Measurements from ENCODE around the gene PUM2. TPM values are rescaled to one million over a fixed set of nuclear protein-coding genes. Genes with fewer than 3 reads are reported as not detected.
"Not testable (repeated sequence)": the region's sequence is repeated elsewhere in the genome, so short reads cannot be mapped to it uniquely, and the experiment has no call there.

PUM2 gene
- total RNA-seq, 4 donors from 2014 or later: 29.3 to 81.4 (median 48.2) TPM

- no peaks in the 10 kb centered on the region for H3K36me3 ChIP-seq
- DNase-seq: no peak
- TF ChIP-seq POLR2A (IDR thresholded peaks at IDR 0.05) (no peak), CTCF (IDR thresholded peaks at IDR 0.05) (no peak)
- H3K9me3 ChIP-seq: no peaks in the 10 kb centered on the region
- intact Hi-C loops (cut with DNase I): no loop called here
- H3K27me3 ChIP-seq: no peaks in the 10 kb centered on the region
- H3K4me1 ChIP-seq: peaks cover 0 to 33% (median 3%) of the 10 kb centered on the region in 3 donors
- no peak overlapping the region for H3K27ac ChIP-seq
- WGBS, 2 donors: 77 to 82% methylated on average over 9 of the region's 9 CpGs
- no peak overlapping the region for H3K4me3 ChIP-seq
Measured at GRCh38 chr2:20382965-20383810, 32.5 kb upstream of the PUM2 start.

- no peaks in the 10 kb centered on the region for H3K36me3 ChIP-seq
- DNase-seq: no peak
- no peaks in the 10 kb centered on the region for H3K9me3 ChIP-seq
- H3K27ac ChIP-seq: peak overlapping the region in 3 of 4 donors; percentile 55 to 62 (median 60)
- TF ChIP-seq POLR2A (IDR thresholded peaks at IDR 0.05): no peak
- no peak for TF ChIP-seq CTCF (IDR thresholded peaks at IDR 0.05)
- 36 to 40% methylated on average over 1 to 2 of the region's 2 CpGs for WGBS, 2 donors
- H3K4me3 ChIP-seq: no peak overlapping the region
- H3K27me3 ChIP-seq: no peaks in the 10 kb centered on the region
- intact Hi-C loops (cut with DNase I): no loop called here
- peaks cover 0 to 34% (median 3%) of the 10 kb centered on the region in 3 donors for H3K4me1 ChIP-seq
Measured at GRCh38 chr2:20381457-20381856, 30.8 kb upstream of the PUM2 start.

- Histone ChIP-seq H3K9me3 (no peaks in the 10 kb centered on the region), H3K27me3 (no peaks in the 10 kb centered on the region), H3K36me3 (no peaks in the 10 kb centered on the region), H3K4me3 (no peak overlapping the region), H3K27ac (peak overlapping the region in 3 of 4 donors; percentile 50 to 71 (median 59)), H3K4me1 (peaks cover 0 to 34% (median 3%) of the 10 kb centered on the region in 3 donors)
- DNase-seq: no peak
- TF ChIP-seq CTCF (IDR thresholded peaks at IDR 0.05) (peak in 5 of 6 experiments; percentile 46 to 59 (median 55)), POLR2A (IDR thresholded peaks at IDR 0.05) (no peak)
- WGBS, 2 donors: 32 to 46% methylated on average over 9 to 10 of the region's 13 CpGs
- intact Hi-C loops (cut with DNase I): no loop called here
Measured at GRCh38 chr2:20378891-20379519, 28.4 kb upstream of the PUM2 start.

GRCh38 chr2:20378341-20378740 lies 27.7 kb upstream of the PUM2 start:
- no peak for DNase-seq
- H3K27ac ChIP-seq: peak overlapping the region in 3 of 4 donors; percentile 50 to 71 (median 59)
- intact Hi-C loops (cut with DNase I): no loop called here
- H3K4me1 ChIP-seq: peaks cover 0 to 34% (median 3%) of the 10 kb centered on the region in 3 donors
- no peaks in the 10 kb centered on the region for H3K27me3 ChIP-seq
- no peaks in the 10 kb centered on the region for H3K36me3 ChIP-seq
- no peaks in the 10 kb centered on the region for H3K9me3 ChIP-seq
- no peak for TF ChIP-seq POLR2A (IDR thresholded peaks at IDR 0.05)
- TF ChIP-seq CTCF (IDR thresholded peaks at IDR 0.05): no peak
- WGBS, 2 donors: 77 to 88% methylated on average over 7 of the region's 8 CpGs
- H3K4me3 ChIP-seq: no peak overlapping the region

GRCh38 chr2:20377741-20378140 lies 27.1 kb upstream of the PUM2 start:
- no peaks in the 10 kb centered on the region for H3K27me3 ChIP-seq
- TF ChIP-seq POLR2A (IDR thresholded peaks at IDR 0.05) (no peak), CTCF (IDR thresholded peaks at IDR 0.05) (no peak)
- H3K36me3 ChIP-seq: no peaks in the 10 kb centered on the region
- intact Hi-C loops (cut with DNase I): no loop called here
- 82 to 91% methylated on average over 4 of the region's 4 CpGs for WGBS, 2 donors
- no peak for DNase-seq
- no peak overlapping the region for H3K4me3 ChIP-seq
- no peaks in the 10 kb centered on the region for H3K9me3 ChIP-seq
- peaks cover 0 to 34% (median 3%) of the 10 kb centered on the region in 3 donors for H3K4me1 ChIP-seq
- H3K27ac ChIP-seq: peak overlapping the region in 2 of 4 donors; percentile 50 to 71

GRCh38 chr2:20374982-20375381 lies 24.3 kb upstream of the PUM2 start:
- H3K4me3 ChIP-seq; H3K27ac ChIP-seq; H3K9me3 ChIP-seq; intact Hi-C loops (cut with DNase I); DNase-seq; H3K36me3 ChIP-seq; H3K27me3 ChIP-seq: not testable (repeated sequence)
- 84% methylated on average over 8 to 12 of the region's 13 CpGs for WGBS, 2 donors
- peaks cover 0 to 38% (median 7%) of the 10 kb centered on the region in 3 donors for H3K4me1 ChIP-seq

Measured in esophagus squamous epithelium (tissue), 5 donors.